H9 (cell line): Measurements from ENCODE around the gene ARHGAP22. TPM values are rescaled to one million over a fixed set of nuclear protein-coding genes. Genes with fewer than 3 reads are reported as not detected.

Experiments used
- DNase-seq: peaks from one replicate; pipeline ENCODE4 v3.0.0-alpha.2; 2017
- H2AFZ ChIP-seq: one replicate; pipeline ENCODE4 v1.6.1; 2013; ENCODE audit warnings: mild to moderate bottlenecking, low read length, control low read depth, moderate library complexity
- H2AK5ac ChIP-seq: 2 replicates; pipeline ENCODE4 v1.6.1; 2013; ENCODE audit warnings: low read length, control low read depth, mixed read lengths; ENCODE audit not compliant: insufficient read length
- H2BK120ac ChIP-seq: one replicate; pipeline ENCODE4 v1.6.1; 2013; ENCODE audit warnings: low read depth, mild to moderate bottlenecking, low read length, control low read depth, inconsistent platforms; ENCODE audit not compliant: poor library complexity, severe bottlenecking
- H2BK12ac ChIP-seq: 2 replicates; pipeline ENCODE4 v1.6.1; 2013; ENCODE audit warnings: low read length, control low read depth, mixed read lengths, low read depth; ENCODE audit not compliant: insufficient read length
- H2BK15ac ChIP-seq: 2 replicates; pipeline ENCODE4 v1.6.1; 2013; ENCODE audit warnings: low read depth, low read length, control low read depth
- H2BK20ac ChIP-seq: one replicate; pipeline ENCODE4 v1.6.1; 2013; ENCODE audit warnings: low read depth, mild to moderate bottlenecking, low read length, control low read depth, inconsistent platforms; ENCODE audit not compliant: poor library complexity, severe bottlenecking
- H2BK5ac ChIP-seq: 2 replicates; pipeline ENCODE4 v1.6.1; 2013; ENCODE audit warnings: low read length, control low read depth, mixed read lengths; ENCODE audit not compliant: insufficient read length
- H3K14ac ChIP-seq: 2 replicates; pipeline ENCODE4 v1.6.1; 2013; ENCODE audit warnings: low read length, control low read depth; ENCODE audit not compliant: insufficient read depth
- H3K18ac ChIP-seq: 2 replicates; pipeline ENCODE4 v1.6.1; 2013; ENCODE audit warnings: low read depth, mild to moderate bottlenecking, mixed read lengths, low read length, control low read depth; ENCODE audit not compliant: insufficient read length
- H3K23ac ChIP-seq: 2 replicates; pipeline ENCODE4 v1.6.1; 2013; ENCODE audit warnings: low read length, control low read depth, mixed read lengths, low read depth; ENCODE audit not compliant: insufficient read length
- H3K23me2 ChIP-seq: 2 replicates; pipeline ENCODE4 v1.6.1; 2013; ENCODE audit warnings: low read depth, mild to moderate bottlenecking, mixed read lengths, low read length, control low read depth; ENCODE audit not compliant: insufficient read length, poor library complexity, severe bottlenecking
- H3K27ac ChIP-seq: 2 replicates; pipeline ENCODE4 v1.5.1; 2013; ENCODE audit warnings: low read length, control low read depth, mixed read lengths, low read depth; ENCODE audit not compliant: insufficient read length
- H3K27me3 ChIP-seq: 2 replicates; pipeline ENCODE4 v1.6.1; 2013; ENCODE audit warnings: low read length, control low read depth, inconsistent platforms; ENCODE audit not compliant: insufficient read depth
- H3K4ac ChIP-seq: 2 replicates; pipeline ENCODE4 v1.6.1; 2013; ENCODE audit warnings: low read depth, mild to moderate bottlenecking, control low read depth, inconsistent platforms, low read length, moderate library complexity
- H3K4me1 ChIP-seq: 2 replicates; pipeline ENCODE4 v1.6.1; 2013; ENCODE audit warnings: low read length, control low read depth, inconsistent platforms; ENCODE audit not compliant: insufficient read depth
- H3K4me2 ChIP-seq: 2 replicates; pipeline ENCODE4 v1.6.1; 2013; ENCODE audit warnings: low read length, control low read depth, mixed read lengths; ENCODE audit not compliant: insufficient read length, insufficient read depth
- H3K56ac ChIP-seq: 2 replicates; pipeline ENCODE4 v1.6.1; 2013; ENCODE audit warnings: low read depth, mild to moderate bottlenecking, mixed read lengths, low read length, control low read depth; ENCODE audit not compliant: insufficient read length
- H3K79me1 ChIP-seq: 2 replicates; pipeline ENCODE4 v1.6.1; 2013; ENCODE audit warnings: low read depth, mild to moderate bottlenecking, moderate library complexity, low read length, control low read depth, inconsistent platforms; ENCODE audit not compliant: insufficient read depth, poor library complexity, severe bottlenecking
- H3K79me2 ChIP-seq: 2 replicates; pipeline ENCODE4 v1.6.1; 2013; ENCODE audit warnings: low read length, control low read depth, inconsistent platforms; ENCODE audit not compliant: insufficient read depth
- H3K9ac ChIP-seq: 2 replicates; pipeline ENCODE4 v1.6.1; 2013; ENCODE audit warnings: low read length, control low read depth, mixed read lengths; ENCODE audit not compliant: insufficient read length; ENCODE audit errors: extremely low read depth
- H3K9me3 ChIP-seq: one replicate; pipeline ENCODE4 v1.6.1; 2013; ENCODE audit warnings: low read depth, low read length, inconsistent platforms; ENCODE audit not compliant: control insufficient read depth
- H3T11ph ChIP-seq: one replicate; pipeline ENCODE4 v1.6.1; 2013; ENCODE audit warnings: mild to moderate bottlenecking, low read length, control low read depth, inconsistent platforms
- H4K20me1 ChIP-seq: one replicate; pipeline ENCODE4 v1.6.1; 2013; ENCODE audit not compliant: control insufficient read depth, insufficient read length, insufficient read depth
- H4K5ac ChIP-seq: 2 replicates; pipeline ENCODE4 v1.6.1; 2013; ENCODE audit warnings: low read depth, mild to moderate bottlenecking, mixed read lengths, low read length, control low read depth; ENCODE audit not compliant: insufficient read length
- H4K8ac ChIP-seq: replicated peaks from 2 replicates; pipeline ENCODE4 v1.6.1; 2013; ENCODE audit warnings: low read length, control low read depth, mixed read lengths, low read depth; ENCODE audit not compliant: insufficient read length
- H4K91ac ChIP-seq: 2 replicates; pipeline ENCODE4 v1.6.1; 2013; ENCODE audit warnings: low read depth, mild to moderate bottlenecking, moderate library complexity, mixed read lengths, low read length, control low read depth; ENCODE audit not compliant: insufficient read length
- H3K27ac Mint-ChIP-seq, 3 experiments: 2 replicates in 2 of 3; 3 replicates in 1 of 3; pipeline ENCODE4 v1.8.0; 2020 to 2021; ENCODE audit warnings: mixed read lengths in 3 of 3, mild to moderate bottlenecking in 1 of 3, moderate library complexity in 1 of 3
- H3K27me3 Mint-ChIP-seq: 2 replicates; pipeline ENCODE4 v1.8.0; 2021; ENCODE audit warnings: low read depth, mild to moderate bottlenecking, moderate library complexity, mixed read lengths
- H3K36me3 Mint-ChIP-seq, 3 experiments: 2 replicates in 2 of 3; 3 replicates in 1 of 3; pipeline ENCODE4 v1.8.0; 2020 to 2021; ENCODE audit warnings: low read depth in 3 of 3, mixed read lengths in 3 of 3; ENCODE audit not compliant: insufficient read depth in 1 of 3
- H3K4me1 Mint-ChIP-seq, 2 experiments: 2 replicates each; pipeline ENCODE4 v1.8.0; 2020; ENCODE audit warnings: mixed read lengths in 2 of 2
- H3K4me3 Mint-ChIP-seq, 2 experiments: 2 replicates in 1 of 2; 3 replicates in 1 of 2; pipeline ENCODE4 v1.8.0; 2020 to 2021; ENCODE audit warnings: mild to moderate bottlenecking in 2 of 2, mixed read lengths in 2 of 2, moderate library complexity in 1 of 2
- H3K9me3 Mint-ChIP-seq, 2 experiments: 2 replicates in 1 of 2; 3 replicates in 1 of 2; pipeline ENCODE4 v1.8.0; 2020; ENCODE audit warnings: mild to moderate bottlenecking in 2 of 2, mixed read lengths in 2 of 2, moderate library complexity in 1 of 2
- WGBS: extraction: QIAGEN DNeasy Blood & Tissue Kit; methylation state at CpG from one replicate; pipeline ENCODE4 v1.1.7; 2013; ENCODE audit warnings: missing lambda C conversion rate, low lambda C conversion rate, mixed read lengths; ENCODE audit not compliant: insufficient read length; ENCODE audit errors: extremely low coverage; 5-methylcytosine and 5-hydroxymethylcytosine counted together
- total RNA-seq: library from RNA; stranded (reverse); gene quantifications from 2 replicates; pipeline ENCODE4 v1.2.1, GENCODE V29; 2021
- TF ChIP-seq, protein P1 (sequence below): fragments of 200-600 bp; sonication (generic); conservative IDR thresholded peaks from 3 replicates; pipeline ENCODE4 v1.8.0; 2021; ENCODE audit warnings: antibody characterized with exemption, mild to moderate bottlenecking

ARHGAP22 gene
- total RNA-seq, 1 experiment from 2014 or later = 7.4 TPM

DNA sequence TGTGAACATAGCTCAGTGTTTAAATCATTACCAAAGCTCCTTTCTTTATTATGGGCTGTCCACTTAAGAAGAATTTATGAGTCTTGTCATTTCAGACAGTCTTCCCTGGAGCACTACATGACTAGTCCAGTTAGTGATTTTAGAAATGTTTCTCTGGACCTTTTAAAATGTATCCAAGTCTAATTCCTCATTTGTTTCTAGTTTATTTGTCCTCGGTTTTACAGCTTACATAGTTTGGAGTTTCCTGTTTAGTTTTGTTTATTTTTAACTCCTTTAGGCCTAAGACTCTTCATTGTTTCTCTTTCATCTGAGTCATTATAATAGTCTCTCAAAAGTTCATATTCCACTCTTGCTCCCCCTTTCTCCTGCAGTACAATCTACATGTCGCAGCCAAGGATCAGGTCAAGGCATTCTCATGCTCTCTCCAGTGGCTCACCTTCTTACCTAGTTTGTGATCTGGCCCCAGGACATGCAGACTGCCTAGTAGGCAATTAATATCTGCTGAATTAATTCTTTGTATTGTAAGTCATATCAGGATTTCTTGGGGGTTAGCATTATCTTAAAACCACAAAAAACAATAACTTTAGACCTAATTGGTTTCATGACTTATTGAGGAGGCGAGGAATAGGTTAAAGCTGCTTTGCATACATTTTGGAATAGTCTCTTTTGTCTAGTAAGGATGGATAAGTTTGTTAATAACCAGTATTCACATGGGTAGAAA is 204.6 kb downstream of the ARHGAP22 start:
- no peak overlapping the region for H3K23ac ChIP-seq
- no peaks in the 10 kb centered on the region for H3K23me2 ChIP-seq
- no peaks in the 10 kb centered on the region for H3K9me3 ChIP-seq
- H2BK5ac ChIP-seq = no peak overlapping the region
- H3K27me3 Mint-ChIP-seq = no peaks in the 10 kb centered on the region
- no peak overlapping the region for H2BK15ac ChIP-seq
- no peak overlapping the region for H3K4ac ChIP-seq
- no peak overlapping the region for H3K4me2 ChIP-seq
- H4K91ac ChIP-seq = no peak overlapping the region
- WGBS = no CpG with 5 or more reads among the region's 3 CpGs
- TF ChIP-seq, protein P1, sequence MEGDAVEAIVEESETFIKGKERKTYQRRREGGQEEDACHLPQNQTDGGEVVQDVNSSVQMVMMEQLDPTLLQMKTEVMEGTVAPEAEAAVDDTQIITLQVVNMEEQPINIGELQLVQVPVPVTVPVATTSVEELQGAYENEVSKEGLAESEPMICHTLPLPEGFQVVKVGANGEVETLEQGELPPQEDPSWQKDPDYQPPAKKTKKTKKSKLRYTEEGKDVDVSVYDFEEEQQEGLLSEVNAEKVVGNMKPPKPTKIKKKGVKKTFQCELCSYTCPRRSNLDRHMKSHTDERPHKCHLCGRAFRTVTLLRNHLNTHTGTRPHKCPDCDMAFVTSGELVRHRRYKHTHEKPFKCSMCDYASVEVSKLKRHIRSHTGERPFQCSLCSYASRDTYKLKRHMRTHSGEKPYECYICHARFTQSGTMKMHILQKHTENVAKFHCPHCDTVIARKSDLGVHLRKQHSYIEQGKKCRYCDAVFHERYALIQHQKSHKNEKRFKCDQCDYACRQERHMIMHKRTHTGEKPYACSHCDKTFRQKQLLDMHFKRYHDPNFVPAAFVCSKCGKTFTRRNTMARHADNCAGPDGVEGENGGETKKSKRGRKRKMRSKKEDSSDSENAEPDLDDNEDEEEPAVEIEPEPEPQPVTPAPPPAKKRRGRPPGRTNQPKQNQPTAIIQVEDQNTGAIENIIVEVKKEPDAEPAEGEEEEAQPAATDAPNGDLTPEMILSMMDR = no peak
- H4K20me1 ChIP-seq = no peaks in the 10 kb centered on the region
- no peak overlapping the region for H2AK5ac ChIP-seq
- no peaks in the 10 kb centered on the region for H3K79me2 ChIP-seq
- H3K36me3 Mint-ChIP-seq = peaks cover 2 to 3% (median 2%) of the 10 kb centered on the region in 3 experiments; a peak in 5 of 7 replicates
- H3K4me3 Mint-ChIP-seq = no peak overlapping the region
- H3K4me1 ChIP-seq = peaks cover 7% of the 10 kb centered on the region; the same call in 1 of the 2 replicates
- no peaks in the 10 kb centered on the region for H3K79me1 ChIP-seq
- no peaks in the 10 kb centered on the region for H3K27me3 ChIP-seq
- no peak overlapping the region for H2BK12ac ChIP-seq
- H3T11ph ChIP-seq = no peak overlapping the region
- no peak overlapping the region for H3K18ac ChIP-seq
- H3K4me1 Mint-ChIP-seq = peaks cover 33 to 43% of the 10 kb centered on the region in 2 experiments
- no peak overlapping the region for H4K8ac ChIP-seq
- no peak overlapping the region for H2AFZ ChIP-seq
- no peak overlapping the region for H3K27ac ChIP-seq
- no peak overlapping the region for H3K56ac ChIP-seq
- H4K5ac ChIP-seq = no peak overlapping the region
- no peak for DNase-seq
- no peaks in the 10 kb centered on the region for H3K9me3 Mint-ChIP-seq
- H2BK20ac ChIP-seq = no peak overlapping the region
- no peak overlapping the region for H3K9ac ChIP-seq
- H3K27ac Mint-ChIP-seq = peak overlapping the region; percentile 6 to 96 (median 94); a peak in 5 of 7 replicates
- H2BK120ac ChIP-seq = no peak overlapping the region
- no peak overlapping the region for H3K14ac ChIP-seq
